ENCODE results near the gene NOP16.
"Not testable (repeated sequence)": the region's sequence is repeated elsewhere in the genome, so short reads cannot be mapped to it uniquely, and the experiment has no call there.

NOP16 gene

DNA sequence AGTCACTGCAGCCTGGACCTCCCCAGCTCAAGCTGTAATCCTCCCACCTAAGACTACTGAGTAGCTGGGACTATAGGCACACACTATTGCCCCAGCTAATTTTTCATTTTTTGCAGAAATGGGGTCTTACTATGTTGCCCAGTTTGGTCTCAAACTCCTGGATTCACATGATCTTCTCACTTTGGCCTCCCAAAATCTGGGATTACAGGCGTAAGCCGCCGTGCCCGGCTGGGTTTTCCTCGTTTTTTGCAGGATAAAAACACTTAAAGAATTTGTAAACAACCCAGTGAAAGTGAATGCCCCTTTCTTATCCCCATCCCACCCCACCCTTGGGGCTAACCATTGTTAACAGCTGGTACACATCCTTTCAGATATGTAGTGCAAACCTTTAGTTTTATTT lies 20.2 kb upstream of the NOP16 start:
- no peak for DNase-seq

DNA sequence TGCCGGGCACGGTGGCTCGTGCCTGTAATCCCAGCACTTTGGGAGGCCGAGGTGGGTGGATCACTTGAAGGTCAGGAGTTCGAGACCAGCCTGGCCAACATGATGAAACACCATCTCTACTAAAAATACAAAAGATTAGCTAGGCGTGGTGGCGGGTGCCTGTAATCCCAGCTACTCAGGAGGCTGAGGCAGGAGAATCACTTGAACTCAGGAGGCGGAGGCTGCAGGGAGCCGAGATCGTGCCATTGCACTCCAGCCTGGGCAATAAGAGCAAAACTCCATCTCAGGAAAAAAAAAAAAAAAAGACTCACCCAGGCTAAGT lies 19.8 kb upstream of the NOP16 start:
- DNase-seq = not testable (repeated sequence)

DNA sequence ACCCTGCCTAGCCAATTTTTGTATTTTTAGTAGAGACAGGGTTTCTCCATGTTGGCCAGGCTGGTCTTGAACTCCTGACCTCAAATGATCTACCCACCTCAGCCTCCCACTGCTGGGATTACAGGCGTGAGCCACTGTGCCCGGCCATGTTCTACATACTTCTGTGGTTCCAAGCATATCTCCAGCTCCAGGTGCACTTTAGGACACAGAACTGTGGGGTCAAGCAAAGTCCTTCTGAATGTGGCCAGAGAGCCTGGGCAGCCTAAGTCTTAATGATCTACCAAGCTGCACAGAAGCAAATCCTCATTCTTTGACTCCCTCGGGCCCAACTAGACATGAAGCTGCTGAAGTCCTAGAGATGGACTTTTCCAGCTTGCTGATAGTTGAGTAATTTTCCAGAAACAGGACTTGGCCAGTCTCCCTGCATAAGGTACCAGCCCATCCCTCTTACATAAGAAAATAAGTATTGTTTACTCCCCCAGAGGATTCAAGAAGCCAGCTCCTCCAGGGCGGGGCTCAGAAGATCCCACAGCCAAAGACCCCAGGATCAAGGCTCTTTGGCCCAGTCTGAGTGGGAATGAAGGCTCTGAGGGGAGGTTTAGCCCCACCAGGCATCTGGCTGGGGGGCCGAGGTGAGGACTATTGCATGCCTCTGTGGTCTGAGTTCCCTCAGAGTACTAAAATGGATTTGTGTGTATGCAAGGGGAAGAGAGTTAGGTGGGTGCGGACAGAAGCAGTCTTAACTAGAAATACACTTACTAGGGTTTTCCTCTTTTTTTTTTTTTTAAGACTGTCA lies 19.3 kb upstream of the NOP16 start:
- no peak for DNase-seq

DNA sequence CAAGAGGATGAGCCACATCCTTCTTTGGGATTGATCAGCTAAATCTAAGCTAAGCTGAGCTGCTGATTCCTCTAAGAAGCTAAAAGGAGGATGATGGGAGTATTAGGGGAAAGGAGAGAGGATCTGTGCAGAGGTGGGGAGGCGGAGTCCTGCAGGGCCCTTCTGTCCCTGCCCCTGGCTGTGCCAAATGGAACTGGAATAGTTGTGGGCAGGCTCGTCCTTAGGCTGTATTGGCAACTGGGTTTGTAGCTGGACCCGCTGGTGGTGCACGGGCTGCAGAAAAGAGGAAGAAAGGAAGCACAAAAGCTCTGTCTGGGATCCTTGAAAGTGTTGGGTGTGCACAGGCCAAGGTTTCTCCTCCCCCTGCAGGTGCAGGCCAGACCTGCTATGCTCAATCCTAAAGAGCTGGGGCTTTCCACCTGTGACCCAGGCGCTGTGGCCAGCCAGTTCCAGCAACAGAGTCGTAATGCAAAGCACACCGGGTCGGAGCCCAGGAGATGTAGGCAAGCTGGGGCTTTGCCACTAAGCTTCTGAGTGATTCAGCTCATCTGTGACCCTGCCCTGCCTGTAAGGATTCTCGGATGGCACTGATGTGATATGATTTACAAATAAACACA lies 18.1 kb upstream of the NOP16 start:
- no peak for DNase-seq

DNA sequence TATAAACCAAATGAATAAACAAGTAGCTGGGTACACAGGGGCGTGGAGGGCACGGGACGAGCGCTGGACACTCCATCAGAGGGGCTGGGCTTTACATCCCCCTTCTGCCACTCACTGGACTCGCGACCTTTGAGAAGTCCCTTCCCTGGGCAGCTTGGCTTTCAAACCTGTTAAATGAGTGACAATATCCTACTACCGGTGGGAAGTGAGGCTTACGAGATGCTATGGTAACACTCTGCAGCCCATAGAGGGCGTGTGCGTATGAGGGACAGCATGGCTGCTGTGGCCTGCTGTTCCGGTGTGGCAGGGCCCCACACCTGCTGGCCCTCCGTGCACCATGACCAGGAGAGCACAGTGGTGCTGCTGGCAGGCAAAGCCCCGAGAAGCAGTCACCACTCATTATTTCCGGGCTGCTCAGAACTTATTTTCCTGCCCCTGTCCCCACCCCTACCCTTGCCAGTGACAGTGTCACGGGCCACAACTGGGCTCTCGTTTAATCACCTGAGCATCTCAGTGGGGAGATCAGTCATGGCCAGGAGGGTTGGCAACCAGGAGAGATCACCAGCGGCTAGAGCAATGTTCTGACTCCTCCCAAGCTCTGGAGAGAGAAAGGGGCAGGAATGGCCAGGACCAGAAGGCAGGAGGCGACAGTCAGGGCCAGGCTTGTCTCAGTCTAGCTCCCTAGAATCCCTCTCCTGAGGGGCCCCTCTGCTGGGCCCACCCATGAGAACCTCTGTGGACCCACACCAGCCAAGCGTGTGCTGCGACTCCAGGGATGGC lies 17.4 kb upstream of the NOP16 start:
- DNase-seq = no peak

DNA sequence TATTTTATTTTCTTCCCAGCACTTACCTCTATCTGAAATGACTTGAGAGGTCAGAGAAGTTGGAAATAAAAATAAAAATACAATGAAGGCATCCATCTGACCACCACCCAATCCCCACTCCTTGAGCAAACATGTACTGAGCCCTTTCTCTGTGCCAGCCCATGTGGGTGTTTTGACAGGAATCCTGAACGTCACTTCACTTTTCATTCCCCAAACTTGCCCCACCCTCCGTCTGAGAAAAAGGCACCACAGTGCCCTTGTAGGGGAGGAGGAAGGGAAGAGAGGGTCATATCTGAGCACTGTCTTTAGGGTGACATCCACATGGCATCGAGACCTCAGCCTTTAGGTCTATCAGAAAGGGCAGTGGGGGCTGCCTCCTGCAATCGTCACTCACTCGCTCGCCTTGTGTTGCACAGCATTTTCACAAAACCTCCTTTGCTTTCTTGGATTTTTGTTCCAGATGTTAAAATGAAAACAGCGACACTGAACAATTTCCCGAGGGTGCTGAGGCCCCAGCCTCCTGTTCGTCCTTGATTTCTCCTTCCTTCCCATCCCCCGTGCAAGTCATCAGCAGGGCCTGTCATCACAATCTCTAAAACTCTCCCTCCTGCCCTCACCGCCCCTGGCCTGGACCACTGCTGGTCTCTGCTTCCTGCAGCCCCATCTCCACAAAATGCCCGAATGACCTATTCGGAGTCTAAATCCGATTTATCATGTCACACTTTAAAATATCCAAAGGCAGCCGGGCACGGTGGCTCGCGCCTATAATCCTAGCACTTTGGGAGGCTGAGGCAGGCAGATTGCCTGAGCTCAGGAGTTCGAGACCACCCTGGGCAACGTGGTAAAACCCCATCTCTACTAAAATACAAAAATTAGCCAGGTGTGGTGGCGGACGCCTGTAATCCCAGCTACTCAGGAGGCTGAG lies 13.1 kb upstream of the NOP16 start:
- DNase-seq = no peak

DNA sequence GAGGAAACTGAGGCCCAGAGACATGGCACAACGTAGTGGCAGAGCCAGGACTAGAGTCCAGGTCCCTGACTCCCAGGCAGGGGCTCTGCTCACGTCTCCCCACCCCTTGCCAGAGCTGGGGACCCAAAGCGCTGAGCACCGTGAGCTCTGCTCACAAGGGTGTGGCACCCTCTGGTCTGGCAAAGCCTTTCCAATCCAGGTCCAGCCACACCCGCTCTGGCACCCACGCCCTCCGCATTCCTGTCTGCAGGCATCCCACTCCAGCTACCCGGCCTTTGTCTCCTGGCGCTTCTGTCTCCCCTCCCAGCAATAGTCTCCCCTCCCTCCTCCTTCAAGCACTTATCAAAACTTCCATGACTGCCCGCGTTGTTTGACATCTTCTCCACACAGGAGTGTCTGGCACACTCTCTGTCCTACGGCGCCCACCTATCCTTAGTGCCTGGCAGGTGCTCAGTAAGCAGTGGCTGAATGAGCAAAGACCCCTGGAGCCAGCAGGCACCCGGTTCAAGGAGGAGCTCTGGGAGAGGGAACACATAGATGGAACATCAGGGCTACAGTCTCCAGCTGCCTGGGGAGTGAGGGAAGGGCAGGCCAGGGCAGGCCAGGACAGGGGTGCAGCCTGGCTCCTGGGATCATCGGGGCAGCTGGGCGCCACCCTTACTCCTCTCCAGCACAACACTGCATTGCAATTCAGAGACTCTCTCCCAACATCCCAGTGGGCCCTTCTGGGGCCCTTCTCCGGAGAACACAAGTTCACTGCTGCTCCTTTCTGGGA lies 12.2 kb upstream of the NOP16 start:
- DNase-seq = no peak

DNA sequence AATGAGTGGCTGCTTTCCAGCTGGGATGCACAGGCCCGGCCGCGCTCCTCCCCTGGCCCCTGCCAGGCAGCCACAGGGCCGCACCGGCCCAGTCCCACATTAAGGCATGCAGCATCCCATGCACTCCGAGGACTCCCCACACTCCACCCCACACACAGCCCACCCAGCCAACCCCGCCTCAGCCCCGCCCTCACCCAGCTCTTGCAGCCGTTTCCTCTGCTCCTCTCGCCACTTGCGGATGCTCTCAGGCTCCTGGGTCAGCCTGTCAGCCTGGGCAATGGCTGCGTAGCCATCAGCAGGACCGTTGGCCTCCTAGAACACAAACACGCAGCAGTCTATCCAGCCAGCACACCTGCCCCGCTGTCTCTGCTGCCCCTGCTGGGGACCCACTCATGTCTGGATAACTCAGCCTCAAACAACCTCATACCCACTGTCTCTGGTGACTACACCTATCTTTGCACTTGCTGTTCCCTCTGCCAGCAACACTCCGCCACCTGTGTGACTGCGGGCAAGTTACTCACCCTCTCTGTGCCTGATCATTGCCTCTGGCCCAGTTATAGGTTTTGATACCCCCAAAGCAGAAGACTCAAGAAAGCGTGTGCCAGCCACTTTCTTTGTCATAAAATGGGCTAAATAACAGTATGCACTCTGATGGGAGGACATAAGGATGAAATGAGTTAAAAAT lies 9.5 kb upstream of the NOP16 start:
- DNase-seq = no peak

DNA sequence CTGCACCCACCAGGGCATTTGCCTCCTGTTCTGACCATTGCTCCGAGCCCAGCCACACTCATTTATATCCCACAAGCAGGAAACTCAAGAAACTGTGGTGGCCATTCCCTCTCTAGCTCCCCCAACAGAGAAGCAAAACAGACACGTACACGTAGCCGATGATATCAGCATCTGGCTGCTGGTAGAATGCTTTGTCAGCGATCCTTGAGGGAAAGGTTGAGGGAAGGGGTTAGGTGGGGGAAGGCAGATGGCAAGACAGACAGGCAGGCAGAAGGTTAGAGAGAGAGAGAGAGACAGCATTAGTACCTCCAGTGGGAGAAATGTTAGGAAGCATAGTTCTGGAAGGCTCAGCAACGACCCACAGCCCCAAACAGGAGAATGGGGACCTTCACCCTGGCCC lies 7.9 kb upstream of the NOP16 start:
- no peak for DNase-seq

DNA sequence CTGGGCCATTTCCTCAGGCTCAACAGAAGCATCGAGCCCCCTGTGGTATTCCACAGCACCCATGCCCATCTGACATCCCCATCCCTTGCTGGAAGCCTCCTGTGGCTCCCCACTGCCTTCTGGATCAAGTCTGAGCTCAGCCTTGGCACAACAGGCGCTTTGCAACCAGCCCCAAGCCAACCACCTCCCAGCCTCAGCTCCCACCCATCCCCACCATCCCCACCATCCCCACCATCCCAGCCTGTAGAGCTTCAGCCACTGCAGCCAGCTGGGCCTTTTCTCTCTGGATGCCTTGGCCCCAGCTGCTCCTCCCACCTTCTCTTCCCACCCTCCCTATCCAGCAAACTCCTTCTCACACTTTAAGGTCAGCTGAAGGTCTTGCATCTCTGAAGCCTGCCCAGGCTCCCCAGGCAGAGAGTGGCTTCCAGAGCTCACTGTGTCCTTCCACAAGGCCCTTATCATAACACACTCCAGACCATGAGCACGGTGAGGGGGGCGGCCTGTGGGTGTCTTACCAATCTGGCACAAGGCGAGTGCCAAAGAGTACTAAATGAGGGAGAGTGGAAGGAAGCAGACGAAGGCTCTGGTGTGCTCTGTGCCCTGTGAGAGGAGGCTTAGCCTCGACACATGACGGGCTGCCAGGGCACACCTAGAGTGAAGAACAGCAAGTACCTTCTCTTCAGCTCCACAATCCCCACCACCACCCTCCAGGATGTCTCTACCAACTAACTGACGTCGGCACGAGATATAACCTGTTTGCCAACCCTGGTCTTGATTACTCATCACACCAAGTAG lies 6.7 kb upstream of the NOP16 start:
- DNase-seq = no peak

DNA sequence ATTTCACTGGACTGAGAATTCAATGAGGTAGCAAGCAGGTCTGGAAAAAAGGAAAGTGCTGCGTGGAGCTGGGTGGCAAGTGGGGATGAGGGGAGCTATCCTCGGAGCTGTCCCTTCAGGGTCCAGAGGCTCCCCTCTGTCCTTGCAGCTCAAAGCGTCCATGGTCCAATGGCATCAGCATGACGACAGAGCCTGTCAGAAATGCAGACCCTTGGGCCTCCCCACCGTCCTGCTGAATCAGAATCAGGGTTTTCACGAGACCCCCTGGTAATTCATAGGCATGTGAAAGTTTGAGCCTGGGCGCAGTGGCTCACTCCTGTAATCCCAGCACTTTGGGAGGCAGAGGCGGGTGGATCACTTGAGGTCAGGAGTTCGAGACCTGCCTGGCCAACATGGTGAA lies 5.7 kb upstream of the NOP16 start:
- no peak for DNase-seq

DNA sequence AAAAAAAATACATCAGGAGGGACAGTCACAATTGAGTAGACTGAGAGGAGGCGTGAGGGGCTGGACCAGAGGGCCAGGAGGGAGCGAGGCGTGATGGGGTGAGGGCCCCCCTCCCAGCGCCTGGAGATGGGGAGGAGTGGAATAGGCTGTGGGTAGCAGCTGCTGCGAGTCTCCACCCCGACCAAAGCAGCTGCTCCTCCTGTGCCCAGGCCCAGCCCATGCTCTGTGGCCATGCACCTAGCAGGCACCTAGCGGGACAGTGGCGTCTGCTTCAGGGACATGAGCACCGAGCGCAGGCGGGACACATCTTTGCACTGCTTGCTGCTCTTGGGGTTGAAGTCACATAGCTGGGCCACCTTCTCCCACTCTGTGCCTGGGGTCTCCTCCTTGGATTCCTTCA lies 4.1 kb upstream of the NOP16 start:
- DNase-seq = no peak

DNA sequence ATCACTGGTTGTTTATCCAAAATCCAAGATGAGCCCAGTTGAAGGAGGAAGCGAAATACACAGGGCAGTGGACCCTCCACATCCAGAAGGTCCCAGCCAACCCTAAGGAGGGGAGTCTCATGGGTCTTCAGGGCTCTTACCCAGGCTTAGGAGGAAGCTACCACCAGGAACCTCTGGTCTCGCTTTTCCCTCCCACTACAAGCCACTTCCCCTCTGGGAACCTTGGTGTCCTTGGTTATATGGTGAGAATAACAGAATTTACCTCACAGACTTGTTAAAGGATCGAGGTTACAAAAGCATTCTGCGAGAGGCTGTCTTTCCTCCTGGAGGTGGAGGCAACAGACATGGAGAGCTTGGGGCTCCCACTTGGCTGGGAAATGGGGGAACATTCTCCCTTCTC lies 3.6 kb upstream of the NOP16 start:
- DNase-seq = no peak

DNA sequence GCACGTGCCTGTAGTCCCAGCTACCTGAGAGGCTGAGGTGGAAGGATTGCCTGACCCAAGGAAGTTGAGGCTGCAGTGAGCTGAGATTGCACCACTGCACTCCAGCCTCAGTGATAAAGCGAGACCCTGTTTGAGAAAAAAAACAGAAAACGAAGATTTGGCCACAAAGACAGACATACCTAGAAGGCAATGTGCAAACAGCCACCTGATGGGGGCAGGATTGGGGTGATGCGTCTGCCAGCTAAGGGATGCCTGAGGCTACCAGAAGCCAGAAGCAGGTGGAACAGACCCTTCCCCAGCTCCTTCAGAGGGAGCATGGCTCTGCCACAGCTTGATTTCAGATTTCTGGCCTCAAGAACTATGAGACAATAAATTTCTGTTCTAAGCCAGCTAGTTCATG lies 3.1 kb upstream of the NOP16 start:
- DNase-seq = no peak

DNA sequence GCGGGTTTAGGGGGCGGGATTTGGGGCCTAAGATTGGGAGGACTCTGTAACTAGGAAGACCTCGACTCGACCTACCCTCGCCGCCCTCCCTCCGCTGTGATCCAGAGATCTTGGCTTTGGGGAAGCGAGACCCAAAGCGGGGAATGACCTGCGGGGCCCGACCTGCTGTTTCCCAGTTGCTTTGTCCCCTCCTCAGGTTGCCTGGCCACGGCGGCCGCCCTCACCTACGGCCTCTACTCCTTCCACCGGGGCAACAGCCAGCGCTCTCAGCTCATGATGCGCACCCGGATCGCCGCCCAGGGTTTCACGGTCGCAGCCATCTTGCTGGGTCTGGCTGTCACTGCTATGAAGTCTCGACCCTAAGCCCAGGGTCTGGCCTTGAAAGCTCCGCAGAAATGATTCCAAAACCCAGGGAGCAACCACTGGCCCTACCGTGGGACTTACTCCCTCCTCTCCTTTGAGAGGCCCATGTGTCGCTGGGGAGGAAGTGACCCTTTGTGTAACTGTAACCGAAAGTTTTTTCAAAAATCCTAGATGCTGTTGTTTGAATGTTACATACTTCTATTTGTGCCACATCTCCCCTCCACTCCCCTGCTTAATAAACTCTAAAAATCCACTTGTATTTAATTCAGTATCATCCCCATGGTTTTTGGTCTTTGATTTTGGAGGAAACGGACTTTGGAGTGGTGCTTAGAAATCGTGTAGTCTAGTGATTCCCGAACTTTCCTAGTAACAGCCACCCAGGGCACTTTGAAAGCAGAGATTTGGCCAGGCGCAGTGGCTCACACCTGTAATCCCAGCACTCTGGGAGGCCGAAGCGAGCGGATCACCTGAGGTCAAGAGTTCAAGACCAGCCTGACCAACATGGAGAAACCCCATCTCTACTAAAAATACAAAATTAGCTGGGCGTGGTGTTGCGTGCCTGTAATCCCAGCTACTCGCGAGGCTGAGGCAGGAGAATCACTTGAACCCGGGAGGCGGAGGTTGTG lies 1.0 kb upstream of the NOP16 start:
- DNase-seq = no peak

DNA sequence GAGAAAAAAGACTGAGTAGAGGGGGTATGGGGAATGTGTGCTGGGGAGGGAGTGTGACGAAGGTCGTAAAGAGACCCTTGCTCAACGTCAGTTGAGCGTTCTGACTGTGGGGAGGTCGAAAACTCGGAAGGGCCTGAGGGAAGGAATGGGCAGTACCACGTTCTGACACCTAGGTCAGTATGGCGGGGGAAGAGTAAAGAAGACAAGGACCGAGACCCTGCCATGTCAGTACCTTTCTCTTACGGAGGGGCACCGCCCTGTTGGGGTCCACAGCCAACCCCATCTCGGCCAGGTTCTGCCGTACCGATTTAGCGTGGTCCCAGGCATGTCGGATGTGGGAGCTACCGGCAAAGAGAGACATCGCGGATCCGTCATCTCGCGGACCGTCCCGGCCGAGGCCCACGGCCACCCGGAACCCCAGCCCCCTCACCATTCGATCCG lies 375 bp downstream of the NOP16 start:
- peak; percentile 30 for DNase-seq

DNA sequence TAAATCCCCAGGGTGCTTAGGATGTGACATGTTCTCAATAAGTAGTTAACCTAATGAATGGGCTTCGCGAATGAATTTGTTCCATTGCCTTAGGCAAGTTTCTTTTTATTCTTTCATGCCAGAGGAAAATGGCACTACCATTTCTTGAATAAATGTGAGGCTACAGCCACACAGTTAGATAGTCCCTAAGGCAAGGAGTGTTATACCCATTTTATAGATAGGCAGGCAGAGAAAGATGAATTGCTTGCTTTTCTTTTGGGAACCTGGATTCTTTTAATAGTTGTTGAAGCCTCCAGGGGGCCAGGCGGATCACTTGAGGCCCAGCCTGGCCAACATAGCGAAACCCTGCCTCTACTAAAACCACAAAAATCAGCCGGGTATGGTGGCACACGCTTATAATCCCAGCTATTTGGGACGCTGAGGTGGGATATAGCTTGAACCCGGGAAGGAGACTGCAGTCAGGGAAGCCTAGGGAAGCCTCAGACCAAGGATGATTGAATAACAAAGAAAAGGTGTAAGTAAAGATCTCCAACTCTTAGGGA lies 943 bp downstream of the NOP16 start:
- no peak for DNase-seq

DNA sequence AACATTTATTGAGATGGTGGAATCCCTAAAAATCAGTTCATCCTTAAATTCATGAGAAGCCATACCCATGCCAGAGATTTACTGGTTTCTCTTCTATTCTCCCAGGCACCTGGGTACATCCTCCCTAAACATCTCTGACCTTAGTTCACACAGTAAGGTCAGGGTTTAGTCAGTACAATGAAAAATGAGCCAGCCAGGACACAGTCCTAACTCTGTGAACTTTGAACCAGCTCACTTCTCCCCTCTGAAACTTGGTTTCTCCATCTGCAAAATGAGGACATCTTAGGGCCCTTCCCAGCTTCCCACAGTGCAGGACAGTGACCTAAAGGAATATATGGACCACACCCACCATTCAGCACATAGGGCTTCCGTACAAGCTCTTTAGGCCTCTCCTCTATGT lies 1.9 kb downstream of the NOP16 start:
- no peak for DNase-seq

DNA sequence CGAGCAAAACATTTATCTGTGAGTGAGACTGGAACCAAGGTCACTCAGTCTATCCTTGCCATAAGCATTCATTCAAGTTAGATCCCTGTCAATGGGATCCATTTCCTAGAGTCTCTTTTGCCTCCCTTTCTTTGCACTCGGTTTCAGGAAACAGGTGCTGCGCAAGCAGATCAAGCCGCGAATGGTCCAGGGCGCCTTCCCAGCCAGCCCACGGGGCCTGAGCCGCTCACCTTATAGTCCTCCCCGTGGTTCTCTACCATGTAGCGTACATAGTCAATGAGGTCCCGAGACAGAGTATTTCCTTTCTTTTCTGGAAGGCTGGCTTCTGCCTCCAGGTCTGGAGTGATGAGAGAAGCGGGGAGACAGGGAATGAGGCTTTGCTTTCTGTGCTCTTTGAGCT lies 3.4 kb downstream of the NOP16 start:
- no peak for DNase-seq

All from EL (cell line).